K562 (cell line): ENCODE measurements around the gene SLC16A9. TPM values are rescaled to one million over a fixed set of nuclear protein-coding genes. Genes with fewer than 3 reads are reported as not detected.

Experiments used
- AFF4 ChIP-seq: sonication (generic); formaldehyde crosslinking; IDR thresholded peaks from 2 replicates; pipeline ENCODE4 v1.8.0; 2023; ENCODE audit warnings: mild to moderate bottlenecking, missing genetic modification reagents
- BACH1 ChIP-seq: fragments of 200-800 bp; sonication (Bioruptor generic); IDR thresholded peaks from 2 replicates; pipeline ENCODE4 v1.6.1; 2016; ENCODE audit warnings: missing genetic modification characterization, missing compliant biosample characterization
- ERF ChIP-seq: fragments of 450-650 bp; formaldehyde crosslinking; IDR thresholded peaks from 2 replicates; pipeline ENCODE4 v1.4.0; 2020; ENCODE audit warnings: mild to moderate bottlenecking, mixed read lengths
- GATAD2B ChIP-seq: fragments of 450-650 bp; IDR thresholded peaks from 2 replicates; pipeline ENCODE4 v1.6.1; 2017; ENCODE audit warnings: mild to moderate bottlenecking, borderline replicate concordance
- KDM4B ChIP-seq, 2 experiments: fragments of 450-650 bp in 1 of 2; sonication (generic) in 1 of 2; IDR thresholded peaks; 2 replicates each; pipeline ENCODE4 v1.6.1; 2016 to 2017; ENCODE audit warnings: borderline replicate concordance in 2 of 2, antibody characterized with exemption in 1 of 2, low read depth in 1 of 2, mild to moderate bottlenecking in 1 of 2
- NCOR1 ChIP-seq: fragments of 450-650 bp; IDR thresholded peaks from 2 replicates; pipeline ENCODE4 v1.6.1; 2016; ENCODE audit warnings: mild to moderate bottlenecking, moderate library complexity
- SNAPC5 ChIP-seq: fragments of 250-450 bp; sonication (Bioruptor Pico); IDR thresholded peaks from 2 replicates; pipeline ENCODE4 v1.8.0; 2021; ENCODE audit warnings: moderate library complexity, mild to moderate bottlenecking, inconsistent platforms
- TRIM28 ChIP-seq: fragments of 450-650 bp; IDR thresholded peaks from 2 replicates; pipeline ENCODE4 v1.6.1; 2017
- polyA plus RNA-seq, 8 experiments: library from polyadenylated mRNA; depleted of rRNA in 4 of 8; stranded (reverse) in 5 of 8; unstranded in 3 of 8; fragments of >200 nt; fragmentation: Nextera tagmentation in 2 of 8; fragmentation: Illumina TruSeq in 1 of 8; extraction: Ambion mirVana in 2 of 8; extraction: Trizol in 1 of 8; gene quantifications; 2 replicates each; pipeline versions ENCODE4 v1.2.1 to v1.2.3, GENCODE V29; 2011 to 2014; ENCODE audit warnings: inconsistent platforms in 1 of 8, missing spikeins in 1 of 8
- total RNA-seq, 7 experiments: library from RNA; depleted of rRNA in 6 of 7; stranded (reverse); fragments of >200 nt in 6 of 7; fragmentation: Illumina TruSeq in 2 of 7; extraction: Trizol in 2 of 7; gene quantifications; 2 replicates each; pipeline versions ENCODE4 v1.2.1 to v1.2.3, GENCODE V29; 2011 to 2021; ENCODE audit warnings: low replicate concordance in 1 of 7

SLC16A9 gene
- total and polyA plus RNA-seq, 9 of the 15 experiments (the other 6 are each of a cell fraction or from before 2014, with no cell fraction given), result 0.90 to 6.4 (median 2.1) TPM

- TF ChIP-seq AFF4 (CRISPR knock-in tag), result no peak
- TF ChIP-seq SNAPC5 (CRISPR knock-in tag), result no peak
- no peak for TF ChIP-seq GATAD2B
- TF ChIP-seq NCOR1, result no peak
- TF ChIP-seq ERF (CRISPR knock-in tag), result no peak
- no peak for TF ChIP-seq TRIM28
- no peak for TF ChIP-seq BACH1 (tag)
- no peak for TF ChIP-seq KDM4B (IDR thresholded peaks at IDR 0.05; ENCODE audit: borderline replicate concordance in 2 of 2, low read depth in 1 of 2)
Observed at GRCh38 chr10:59601985-59602384, 107.7 kb downstream of the SLC16A9 start (continued).

Other genes with a start within 250 kb of the SLC16A9 start
- gene MRLN, start 43.6 kb upstream of the SLC16A9 start, total RNA-seq (2014; rRNA removed), result not detected in 2 replicates
- gene MRLN, start 43.6 kb upstream of the SLC16A9 start, total RNA-seq (2014; rRNA removed; fragmentation: Illumina TruSeq; extraction: Trizol), result not detected in 2 replicates
- gene MRLN, start 43.6 kb upstream of the SLC16A9 start, total RNA-seq (2015; rRNA removed; fragmentation: Illumina TruSeq; extraction: Trizol), result not detected in 2 replicates
- gene MRLN, start 43.6 kb upstream of the SLC16A9 start, total RNA-seq (2021), result not detected in 2 replicates
- not detected in 2 replicates for gene MRLN, start 43.6 kb upstream of the SLC16A9 start, polyA plus RNA-seq (2011; rRNA removed)
- not detected in 2 replicates for gene MRLN, start 43.6 kb upstream of the SLC16A9 start, polyA plus RNA-seq (2014; fragmentation: Illumina TruSeq; extraction: Trizol)
- gene MRLN, start 43.6 kb upstream of the SLC16A9 start, polyA plus RNA-seq (2014; fragmentation: Nextera tagmentation; extraction: Ambion mirVana), result under 1 TPM; 0.07 to 0.13 TPM
- gene MRLN, start 43.6 kb upstream of the SLC16A9 start, polyA plus RNA-seq (2014; rRNA removed), result not detected in 2 replicates
- gene CCDC6, start 196.7 kb upstream of the SLC16A9 start, total RNA-seq (2014; rRNA removed), result 13.4 and 15.9 TPM in 2 replicates
- 22.6 and 24.1 TPM in 2 replicates for gene CCDC6, start 196.7 kb upstream of the SLC16A9 start, total RNA-seq (2014; rRNA removed; fragmentation: Illumina TruSeq; extraction: Trizol)
- 20.6 and 20.9 TPM in 2 replicates for gene CCDC6, start 196.7 kb upstream of the SLC16A9 start, total RNA-seq (2015; rRNA removed; fragmentation: Illumina TruSeq; extraction: Trizol)
- 41.0 and 42.4 TPM in 2 replicates for gene CCDC6, start 196.7 kb upstream of the SLC16A9 start, total RNA-seq (2021)
- 21.9 and 23.4 TPM in 2 replicates for gene CCDC6, start 196.7 kb upstream of the SLC16A9 start, polyA plus RNA-seq (2011; rRNA removed)
- 22.7 and 27.8 TPM in 2 replicates for gene CCDC6, start 196.7 kb upstream of the SLC16A9 start, polyA plus RNA-seq (2014; fragmentation: Illumina TruSeq; extraction: Trizol)
- gene CCDC6, start 196.7 kb upstream of the SLC16A9 start, polyA plus RNA-seq (2014; fragmentation: Nextera tagmentation; extraction: Ambion mirVana), result 10 to 100 TPM; 10.4 to 12.7 TPM
- gene CCDC6, start 196.7 kb upstream of the SLC16A9 start, polyA plus RNA-seq (2014; rRNA removed), result 16.0 and 18.4 TPM in 2 replicates